Stomach (tissue), 4 donors: ENCODE results near the gene MALSU1.

Experiments
- POLR2A ChIP-seq, 4 donors: fragments of 450-650 bp; IDR thresholded peaks; one replicate each; pipeline ENCODE4 v1.6.1; 2016; ENCODE audit warnings: antibody characterized with exemption in 4 of 4, control low read depth in 2 of 4, mild to moderate bottlenecking in 1 of 4, moderate library complexity in 1 of 4
- POLR2AphosphoS5 ChIP-seq, 3 donors: sonication (generic); formaldehyde crosslinking; IDR thresholded peaks; one replicate each; pipeline ENCODE4 v1.6.1; 2016; ENCODE audit warnings: antibody characterized with exemption in 3 of 3
- TF ChIP-seq, protein P1 (sequence below), 7 experiments: fragments of 450-650 bp in 4 of 7; fragments of 200-600 bp in 3 of 7; sonication (generic) in 3 of 7; IDR thresholded peaks; one replicate each; pipeline ENCODE4 v1.5.1; 2016 to 2019; ENCODE audit warnings: antibody characterized with exemption in 7 of 7, control low read depth in 2 of 7, mild to moderate bottlenecking in 1 of 7

- TF ChIP-seq POLR2A (IDR thresholded peaks at IDR 0.05) (no peak), POLR2AphosphoS5 (IDR thresholded peaks at IDR 0.05) (no peak)
- TF ChIP-seq, protein P1, sequence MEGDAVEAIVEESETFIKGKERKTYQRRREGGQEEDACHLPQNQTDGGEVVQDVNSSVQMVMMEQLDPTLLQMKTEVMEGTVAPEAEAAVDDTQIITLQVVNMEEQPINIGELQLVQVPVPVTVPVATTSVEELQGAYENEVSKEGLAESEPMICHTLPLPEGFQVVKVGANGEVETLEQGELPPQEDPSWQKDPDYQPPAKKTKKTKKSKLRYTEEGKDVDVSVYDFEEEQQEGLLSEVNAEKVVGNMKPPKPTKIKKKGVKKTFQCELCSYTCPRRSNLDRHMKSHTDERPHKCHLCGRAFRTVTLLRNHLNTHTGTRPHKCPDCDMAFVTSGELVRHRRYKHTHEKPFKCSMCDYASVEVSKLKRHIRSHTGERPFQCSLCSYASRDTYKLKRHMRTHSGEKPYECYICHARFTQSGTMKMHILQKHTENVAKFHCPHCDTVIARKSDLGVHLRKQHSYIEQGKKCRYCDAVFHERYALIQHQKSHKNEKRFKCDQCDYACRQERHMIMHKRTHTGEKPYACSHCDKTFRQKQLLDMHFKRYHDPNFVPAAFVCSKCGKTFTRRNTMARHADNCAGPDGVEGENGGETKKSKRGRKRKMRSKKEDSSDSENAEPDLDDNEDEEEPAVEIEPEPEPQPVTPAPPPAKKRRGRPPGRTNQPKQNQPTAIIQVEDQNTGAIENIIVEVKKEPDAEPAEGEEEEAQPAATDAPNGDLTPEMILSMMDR (IDR thresholded peaks at IDR 0.05) = no peak
Observed at GRCh38 chr7:23290993-23291392, 8.1 kb upstream of the MALSU1 start.
